NB4 (cell line): ENCODE data around the gene NADSYN1.

Experiments used
- DNase-seq: peaks from one replicate; pipeline ENCODE4 v3.0.0; 2010; ENCODE audit warnings: low read depth
- H3K4me3 ChIP-seq: one replicate; pipeline ENCODE4 v1.5.1; 2011; ENCODE audit warnings: mild to moderate bottlenecking, low read depth, low read length, moderate library complexity
- MYC ChIP-seq: IDR thresholded peaks from 2 replicates; pipeline ENCODE4 v1.6.1; 2011; ENCODE audit warnings: low read depth, low read length
- POLR2A ChIP-seq: IDR thresholded peaks from 2 replicates; pipeline ENCODE4 v1.6.1; 2011; ENCODE audit warnings: mild to moderate bottlenecking; ENCODE audit not compliant: insufficient read length; ENCODE audit errors: extremely low read depth
- TF ChIP-seq, protein P1 (sequence below): IDR thresholded peaks from 2 replicates; pipeline ENCODE4 v1.6.1; 2011; ENCODE audit warnings: low read depth, low read length
- TF ChIP-seq, protein P2 (sequence below): IDR thresholded peaks from one replicate; pipeline ENCODE4 v1.5.1; 2012; ENCODE audit warnings: low read depth, low read length

The NADSYN1 gene

DNA sequence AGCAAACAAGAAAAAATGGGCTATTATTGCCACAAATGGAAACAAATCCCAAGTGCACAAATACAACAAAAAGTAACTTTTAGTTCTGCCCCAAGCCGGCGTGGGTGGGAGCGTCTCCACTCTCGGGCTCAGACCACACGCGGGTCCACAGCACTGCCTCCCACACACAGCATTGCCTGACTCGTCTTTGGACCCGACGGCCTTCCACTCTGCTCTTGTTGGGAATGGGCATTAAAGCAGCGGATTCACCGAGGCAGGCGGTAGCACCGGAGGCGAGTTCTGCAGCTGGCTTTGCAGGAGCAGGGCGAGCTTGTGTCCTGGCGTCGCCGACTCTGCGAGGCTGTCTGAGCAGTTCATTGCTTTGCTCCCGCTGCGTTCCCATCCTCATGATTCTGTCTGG is 23.0 kb downstream of the NADSYN1 start:
- no peak for DNase-seq
- TF ChIP-seq, protein P1, sequence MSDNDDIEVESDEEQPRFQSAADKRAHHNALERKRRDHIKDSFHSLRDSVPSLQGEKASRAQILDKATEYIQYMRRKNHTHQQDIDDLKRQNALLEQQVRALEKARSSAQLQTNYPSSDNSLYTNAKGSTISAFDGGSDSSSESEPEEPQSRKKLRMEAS = no peak
- TF ChIP-seq POLR2A (no peak), MYC (no peak)
- TF ChIP-seq, protein P2, sequence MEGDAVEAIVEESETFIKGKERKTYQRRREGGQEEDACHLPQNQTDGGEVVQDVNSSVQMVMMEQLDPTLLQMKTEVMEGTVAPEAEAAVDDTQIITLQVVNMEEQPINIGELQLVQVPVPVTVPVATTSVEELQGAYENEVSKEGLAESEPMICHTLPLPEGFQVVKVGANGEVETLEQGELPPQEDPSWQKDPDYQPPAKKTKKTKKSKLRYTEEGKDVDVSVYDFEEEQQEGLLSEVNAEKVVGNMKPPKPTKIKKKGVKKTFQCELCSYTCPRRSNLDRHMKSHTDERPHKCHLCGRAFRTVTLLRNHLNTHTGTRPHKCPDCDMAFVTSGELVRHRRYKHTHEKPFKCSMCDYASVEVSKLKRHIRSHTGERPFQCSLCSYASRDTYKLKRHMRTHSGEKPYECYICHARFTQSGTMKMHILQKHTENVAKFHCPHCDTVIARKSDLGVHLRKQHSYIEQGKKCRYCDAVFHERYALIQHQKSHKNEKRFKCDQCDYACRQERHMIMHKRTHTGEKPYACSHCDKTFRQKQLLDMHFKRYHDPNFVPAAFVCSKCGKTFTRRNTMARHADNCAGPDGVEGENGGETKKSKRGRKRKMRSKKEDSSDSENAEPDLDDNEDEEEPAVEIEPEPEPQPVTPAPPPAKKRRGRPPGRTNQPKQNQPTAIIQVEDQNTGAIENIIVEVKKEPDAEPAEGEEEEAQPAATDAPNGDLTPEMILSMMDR = no peak
- no peak overlapping the region for H3K4me3 ChIP-seq

DNA sequence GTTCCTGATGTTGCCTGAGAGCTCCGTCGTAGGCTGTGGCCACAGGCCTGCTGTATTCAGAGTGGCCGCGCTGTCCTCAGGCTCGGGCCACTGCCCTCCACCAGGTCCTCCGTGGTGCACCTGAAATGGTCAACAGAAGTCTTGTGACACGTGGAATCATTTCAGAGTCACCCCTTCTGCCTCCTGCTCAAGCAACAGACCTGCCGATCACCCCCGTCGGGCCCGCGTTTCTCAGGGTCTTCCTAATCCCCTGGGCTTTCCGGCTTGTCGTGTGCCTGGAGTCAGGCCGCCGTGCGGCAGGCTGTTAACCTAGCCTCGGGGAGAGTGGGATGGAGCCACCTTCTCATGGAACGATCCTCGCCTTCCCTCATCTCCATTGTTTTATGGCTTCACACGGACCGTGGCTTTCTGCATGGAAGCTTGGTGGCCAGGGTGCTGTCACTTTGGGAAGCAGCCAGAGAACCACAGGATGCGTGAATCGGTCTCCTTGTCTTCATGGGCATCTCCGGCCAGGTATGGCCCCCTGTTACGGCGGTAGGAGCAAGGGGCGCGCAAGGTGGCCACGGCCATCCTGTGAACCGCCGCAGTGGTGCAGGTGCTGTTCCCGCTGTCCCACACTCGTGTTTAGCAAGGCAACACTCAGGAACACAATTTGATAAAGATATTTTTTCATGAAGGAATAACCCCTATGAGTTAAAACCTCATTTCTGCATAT is 24.1 kb downstream of the NADSYN1 start:
- no peak for TF ChIP-seq MYC
- TF ChIP-seq, protein P2 = no peak
- TF ChIP-seq, protein P1 = no peak
- no peak for TF ChIP-seq POLR2A
- no peak for DNase-seq
- H3K4me3 ChIP-seq = no peak overlapping the region

DNA sequence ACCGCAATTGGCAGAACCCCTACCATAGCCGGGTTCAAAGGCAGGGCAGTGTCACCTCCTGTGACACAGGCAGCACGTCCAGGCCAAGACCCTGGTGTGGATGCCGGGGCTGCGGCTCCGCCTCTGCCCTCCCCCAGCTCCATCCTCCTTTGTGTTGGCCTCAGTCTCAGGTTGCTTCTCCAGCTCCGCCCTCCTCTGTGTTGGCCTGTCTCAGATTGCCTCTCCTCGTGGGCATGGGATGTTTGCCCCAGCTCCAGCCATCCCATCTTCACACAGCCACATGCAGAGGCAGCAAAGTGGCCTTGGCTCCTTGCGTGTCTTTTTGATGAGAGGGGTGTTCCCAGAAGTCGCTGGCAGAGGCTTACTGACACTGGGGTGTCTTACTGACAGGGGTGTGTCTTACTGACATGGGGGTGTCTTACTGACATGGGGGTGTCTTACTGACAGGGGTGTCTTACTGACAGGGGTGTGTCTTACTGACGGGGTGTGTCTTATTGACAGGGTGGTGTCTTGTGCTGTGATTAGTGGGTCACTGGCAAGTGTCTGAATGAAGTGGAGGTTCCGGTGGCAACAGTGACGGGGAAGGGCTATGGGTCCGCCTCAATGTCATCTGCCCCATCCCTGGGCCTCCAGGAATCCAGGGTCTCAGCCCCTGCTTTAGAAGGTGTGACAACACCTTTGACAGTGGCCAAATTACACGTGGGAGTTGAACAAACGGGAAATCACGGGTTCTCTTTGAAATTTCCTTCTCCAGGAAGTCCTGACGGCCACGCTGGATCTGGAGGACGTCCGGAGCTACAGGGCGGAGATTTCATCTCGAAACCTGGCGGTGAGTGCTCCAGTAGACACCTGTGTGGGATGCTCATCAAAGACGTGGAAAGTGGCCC is 24.9 kb downstream of the NADSYN1 start:
- H3K4me3 ChIP-seq = no peak overlapping the region
- TF ChIP-seq MYC (no peak), POLR2A (no peak)
- TF ChIP-seq, protein P1 = no peak
- TF ChIP-seq, protein P2 = no peak
- no peak for DNase-seq

DNA sequence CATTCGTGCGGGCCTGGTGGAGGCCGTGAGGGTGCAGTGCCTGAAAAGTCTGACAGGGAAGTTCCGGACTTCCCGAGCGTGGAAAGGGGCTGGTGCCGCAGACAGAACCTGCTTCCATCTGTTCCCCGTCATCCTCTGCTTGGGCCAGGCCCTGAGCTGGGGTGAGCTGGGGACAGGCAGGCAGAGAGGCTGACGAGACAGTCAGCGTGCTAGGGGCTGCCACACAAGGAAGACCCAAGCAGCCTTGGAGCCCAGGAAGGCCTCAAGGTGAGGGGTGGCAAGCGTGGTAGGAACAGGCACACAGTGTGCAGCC is 25.5 kb downstream of the NADSYN1 start:
- DNase-seq = no peak
- TF ChIP-seq MYC (no peak), POLR2A (no peak)
- TF ChIP-seq, protein P2 = no peak
- TF ChIP-seq, protein P1 = no peak
- H3K4me3 ChIP-seq = no peak overlapping the region

DNA sequence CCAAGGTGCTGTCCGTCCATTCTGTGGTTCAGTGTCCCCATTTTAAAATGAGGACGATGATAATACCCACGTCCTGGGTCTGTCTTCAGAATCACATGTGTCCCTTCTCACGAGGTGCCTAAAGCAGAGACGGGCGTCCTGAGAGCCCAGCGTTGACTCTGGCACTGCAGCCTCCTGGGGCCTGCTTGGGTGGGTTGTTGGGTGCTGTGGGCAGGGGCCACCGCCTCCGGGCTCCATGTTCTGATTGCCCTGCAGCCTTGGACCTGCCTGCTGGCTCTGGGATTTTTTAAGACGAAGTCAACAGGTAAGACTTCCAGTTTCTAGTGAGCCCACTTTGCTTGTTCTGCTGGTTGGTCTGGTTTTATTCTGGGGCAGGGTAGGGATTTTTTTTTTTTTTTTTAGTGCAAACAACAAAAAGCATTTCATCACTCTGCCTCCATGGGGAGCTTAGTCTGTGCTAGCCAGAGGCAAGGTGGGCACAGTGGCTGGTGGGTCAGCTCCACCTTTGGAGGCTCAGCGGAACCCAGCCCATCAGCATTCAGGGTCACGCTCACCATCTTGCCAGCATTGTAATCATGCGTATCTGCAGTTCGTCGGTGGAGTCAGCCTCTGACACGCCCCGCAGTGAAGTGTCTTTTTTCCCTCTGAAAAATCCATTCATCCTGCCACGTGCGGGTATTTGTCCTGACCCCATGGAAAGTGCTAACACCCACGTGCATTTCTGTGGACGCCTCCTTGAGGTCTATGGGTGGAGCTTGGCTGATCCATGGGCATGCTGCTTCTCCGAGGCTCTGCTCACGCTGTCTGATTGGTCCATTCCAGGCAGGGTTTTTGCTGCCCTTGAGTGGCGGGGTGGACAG is 28.3 kb downstream of the NADSYN1 start:
- TF ChIP-seq, protein P1 = no peak
- H3K4me3 ChIP-seq = no peak overlapping the region
- no peak for DNase-seq
